Midbrain (tissue), 1 donor: ENCODE results near the gene PACSIN1.

Experiments used
- DNase-seq: peaks from one replicate; lab custom pipeline; 2025; lab: John Stamatoyannopoulos, UW

PACSIN1 gene, protein sequence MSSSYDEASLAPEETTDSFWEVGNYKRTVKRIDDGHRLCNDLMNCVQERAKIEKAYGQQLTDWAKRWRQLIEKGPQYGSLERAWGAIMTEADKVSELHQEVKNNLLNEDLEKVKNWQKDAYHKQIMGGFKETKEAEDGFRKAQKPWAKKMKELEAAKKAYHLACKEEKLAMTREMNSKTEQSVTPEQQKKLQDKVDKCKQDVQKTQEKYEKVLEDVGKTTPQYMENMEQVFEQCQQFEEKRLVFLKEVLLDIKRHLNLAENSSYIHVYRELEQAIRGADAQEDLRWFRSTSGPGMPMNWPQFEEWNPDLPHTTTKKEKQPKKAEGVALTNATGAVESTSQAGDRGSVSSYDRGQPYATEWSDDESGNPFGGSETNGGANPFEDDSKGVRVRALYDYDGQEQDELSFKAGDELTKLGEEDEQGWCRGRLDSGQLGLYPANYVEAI

DNA sequence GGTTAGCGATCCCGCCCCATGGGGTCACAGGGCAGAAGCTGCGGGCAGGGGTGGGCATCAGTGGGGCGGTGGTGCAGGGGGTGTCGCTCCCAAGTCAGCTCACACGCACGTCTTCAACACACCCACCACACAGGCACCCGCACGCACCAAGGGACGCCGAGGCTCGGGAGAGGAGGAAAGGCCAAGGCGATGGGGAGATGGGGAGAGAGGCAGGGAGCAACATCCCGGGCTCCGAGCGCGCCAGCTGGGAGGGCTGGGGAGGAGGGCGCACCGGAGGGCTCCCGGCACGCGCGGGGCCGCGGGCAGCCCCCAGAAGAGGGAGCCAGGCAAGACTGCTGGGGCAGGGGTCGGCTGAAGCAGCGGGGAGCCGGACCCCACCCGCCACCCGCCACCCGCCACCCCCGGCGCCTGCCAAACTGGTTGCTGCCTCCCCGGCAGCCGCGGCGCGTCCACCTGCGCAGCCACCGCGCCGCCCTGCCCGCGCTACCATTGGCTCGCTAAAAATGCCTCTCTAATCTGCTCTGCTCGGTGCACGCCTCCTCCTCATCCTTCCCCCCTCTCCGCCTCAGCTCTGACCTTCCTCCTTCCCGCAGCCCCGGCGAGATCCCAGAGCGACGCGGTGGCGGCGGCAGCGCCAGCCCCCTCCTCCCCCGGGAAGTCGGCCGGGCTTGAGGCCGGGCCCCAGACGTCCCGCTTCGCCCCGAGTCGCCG lies at the start of gene PACSIN1:
TSS of gene PACSIN1 (plus strand) at position 546 of the 711 bp plus-strand sequence. CDS start 60,230 bp downstream, outside the sequence.
- no peak for DNase-seq

DNA sequence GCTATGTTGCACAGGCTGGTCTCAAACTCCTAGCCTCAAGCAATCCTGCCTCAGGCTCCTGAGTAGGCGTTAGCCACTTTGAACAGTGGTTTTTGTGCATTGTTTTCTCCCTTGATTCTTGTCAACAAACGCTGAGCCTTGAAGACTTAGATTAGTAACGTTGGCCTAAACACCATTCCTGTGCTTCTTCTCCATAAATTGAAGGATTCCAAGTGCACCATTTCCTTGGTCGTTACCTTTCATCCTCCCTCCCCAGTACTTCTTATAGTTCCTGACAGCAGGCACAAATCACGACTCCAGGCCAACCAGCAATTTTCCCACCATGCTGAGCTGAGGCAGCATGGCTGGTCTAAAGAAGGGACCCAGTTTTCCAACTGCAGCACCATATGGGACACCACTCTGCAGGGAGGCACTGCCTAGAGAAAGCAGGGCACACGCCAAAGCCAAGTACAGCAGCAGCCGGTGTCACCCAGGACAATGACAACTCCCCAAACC lies 49.0 kb upstream of the PACSIN1 start:
- DNase-seq: no peak

DNA sequence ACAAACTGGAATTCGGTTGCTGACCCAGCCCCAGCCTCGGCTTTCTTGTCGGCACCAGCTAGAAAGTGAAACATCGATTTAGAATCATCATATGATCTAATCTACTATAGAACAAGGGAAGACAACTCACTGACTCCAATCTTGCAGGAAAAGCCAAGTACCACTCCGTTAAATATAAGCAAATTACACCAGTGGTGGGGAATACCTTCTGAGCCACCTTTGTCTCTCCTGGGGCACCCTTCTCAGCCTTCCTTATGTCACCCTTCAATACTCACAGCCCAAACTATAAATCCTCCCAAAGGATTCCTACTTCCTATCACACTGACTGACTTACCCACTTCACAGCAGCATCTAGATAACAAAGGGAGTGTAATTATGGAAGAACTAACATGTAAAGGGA lies 47.5 kb upstream of the PACSIN1 start:
- DNase-seq: no peak

DNA sequence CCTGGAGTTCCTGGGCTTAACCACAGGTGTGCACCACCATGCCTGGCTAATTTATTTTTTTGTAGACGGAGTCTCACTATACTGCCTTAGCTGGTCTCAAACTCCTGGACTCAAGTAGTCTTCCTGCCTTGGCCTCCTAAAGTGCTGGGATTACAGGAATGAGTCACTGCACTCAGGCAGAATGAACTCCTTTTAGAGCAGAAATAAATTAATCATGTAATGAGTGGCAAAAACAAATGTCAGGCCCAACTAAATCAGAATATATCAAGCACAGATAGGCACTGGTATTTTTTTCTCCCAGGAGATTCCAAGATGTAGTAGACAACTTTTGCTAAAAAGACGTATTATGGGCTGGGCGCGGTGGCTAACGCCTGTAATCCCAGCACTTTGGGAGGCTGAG lies 42.6 kb upstream of the PACSIN1 start:
- no peak for DNase-seq

DNA sequence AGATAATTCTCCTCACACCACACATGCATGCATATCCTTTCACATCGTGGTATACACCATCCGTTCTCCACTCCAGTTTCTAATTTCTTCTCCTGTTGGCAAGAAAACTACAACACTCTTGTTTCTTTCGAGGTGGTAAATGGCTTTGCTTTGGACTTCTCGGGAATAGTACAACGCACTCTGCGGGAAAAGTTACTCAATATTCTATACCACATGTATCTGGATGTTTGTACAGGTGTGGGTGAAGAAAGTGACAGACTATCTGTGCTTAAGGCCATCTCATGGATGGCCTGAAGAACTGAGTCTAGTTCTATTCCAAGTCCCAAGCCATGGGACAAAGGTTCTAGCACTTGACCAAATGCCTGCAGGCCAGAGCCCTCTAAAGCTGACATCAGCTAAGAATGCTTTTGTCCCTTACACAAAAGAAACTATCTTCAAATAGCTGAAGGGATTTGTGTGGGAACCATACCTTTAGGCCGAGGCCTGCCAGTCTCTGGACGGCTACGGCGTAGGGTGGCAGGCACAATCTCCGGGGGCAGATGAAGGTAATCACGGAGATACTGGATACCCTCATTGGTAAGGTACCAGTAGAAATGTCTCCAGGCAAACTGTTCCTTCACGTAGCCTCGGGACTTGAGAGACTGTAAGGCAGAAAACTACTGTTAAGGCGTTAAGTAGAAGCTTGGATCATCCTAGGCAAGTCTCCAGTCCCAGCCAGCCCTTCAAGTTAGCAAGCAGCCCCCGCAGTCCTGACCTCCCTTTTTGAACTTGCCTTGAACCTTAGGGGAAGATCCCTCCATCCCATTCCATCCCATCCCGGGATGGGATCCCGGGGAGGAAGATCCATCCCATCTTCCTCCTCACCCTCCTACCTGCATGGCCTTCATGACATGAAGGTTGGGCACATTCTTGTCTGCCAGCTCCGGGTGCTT lies 41.4 kb upstream of the PACSIN1 start:
- DNase-seq: no peak

DNA sequence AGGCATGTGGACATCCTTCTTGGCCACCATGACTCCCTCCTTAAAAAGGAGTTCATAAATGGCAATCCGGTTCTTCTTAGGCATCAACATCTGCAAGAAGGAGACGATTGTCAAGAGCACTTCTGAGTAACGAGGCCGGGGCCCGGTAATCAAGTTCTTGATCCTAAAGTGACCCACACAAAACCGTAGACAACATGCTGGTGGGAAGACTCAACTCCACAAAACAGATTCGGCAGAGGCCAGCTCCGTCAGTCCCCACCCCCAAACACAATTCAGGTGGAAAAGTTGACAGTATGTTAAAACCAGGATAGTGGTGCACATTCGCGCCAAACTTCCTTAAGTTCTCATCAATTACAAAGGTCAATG lies 40.8 kb upstream of the PACSIN1 start:
- no peak for DNase-seq

DNA sequence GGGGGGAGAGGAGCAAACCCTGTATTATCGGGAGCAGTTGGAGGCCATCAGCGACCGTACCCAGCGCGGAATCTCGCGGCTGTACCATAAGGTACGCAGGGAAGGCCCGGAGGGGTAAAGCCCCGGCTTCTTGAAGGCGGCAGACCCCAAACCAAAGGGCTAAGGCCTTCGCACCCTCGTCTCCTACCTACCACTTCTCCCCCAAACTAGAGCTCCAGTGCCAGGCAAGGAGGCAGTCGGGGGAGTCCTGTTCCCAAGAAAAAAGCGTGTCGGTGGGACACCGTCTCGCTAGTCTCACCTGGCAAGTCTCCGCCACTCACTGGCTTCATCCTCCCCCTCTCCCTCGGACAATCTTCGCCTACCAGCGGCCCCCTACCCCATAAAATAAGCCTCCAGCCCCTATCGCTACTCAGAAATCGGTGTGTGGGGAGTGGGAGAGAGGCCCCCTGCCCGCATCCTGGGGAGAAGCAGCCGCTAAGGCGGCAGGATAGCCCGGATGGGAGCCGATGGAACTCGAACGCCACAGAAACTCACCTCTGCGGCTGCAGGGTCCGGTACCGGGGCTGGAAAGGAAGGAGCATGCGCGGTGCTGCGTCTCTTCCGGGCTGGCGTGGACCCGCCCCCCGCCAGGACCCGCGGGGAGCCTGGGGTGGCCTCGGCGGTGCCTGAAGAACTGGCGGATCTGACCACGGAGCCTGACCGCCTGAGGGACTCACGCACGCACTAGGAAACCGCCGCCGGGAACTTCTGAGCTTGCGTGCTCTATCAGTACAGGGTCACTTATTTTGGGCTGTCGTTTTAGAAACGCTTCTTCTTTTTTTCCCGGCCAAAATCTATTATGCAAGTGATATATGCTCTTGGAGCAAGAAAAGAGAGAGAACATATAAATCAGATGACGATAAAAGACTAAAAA lies 40.1 kb upstream of the PACSIN1 start, which contains the start of gene RPS10:
TSS of gene RPS10 (minus strand) at position 572 of the 913 bp plus-strand sequence. CDS start 848 bp downstream, outside the sequence.
- peak; percentile 91 for DNase-seq

DNA sequence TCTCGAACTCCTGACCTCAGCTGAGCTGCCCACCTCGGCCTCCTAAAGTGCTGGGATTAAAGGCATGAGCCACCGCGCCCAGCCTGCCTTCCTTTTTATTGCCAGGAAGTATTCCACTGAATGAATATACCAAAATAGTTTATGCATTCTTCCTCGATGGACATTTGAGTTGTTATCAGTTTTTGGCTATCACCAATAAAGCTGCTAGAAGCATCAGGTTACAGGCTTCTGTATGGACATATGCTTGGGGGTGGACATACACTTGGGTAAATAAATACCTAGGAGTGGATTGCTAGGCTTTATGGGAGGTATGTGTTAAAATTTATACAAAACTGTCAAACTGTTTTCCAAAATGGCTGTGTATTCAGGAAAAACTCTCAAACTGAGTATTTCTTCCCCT lies 30.0 kb upstream of the PACSIN1 start:
- no peak for DNase-seq

DNA sequence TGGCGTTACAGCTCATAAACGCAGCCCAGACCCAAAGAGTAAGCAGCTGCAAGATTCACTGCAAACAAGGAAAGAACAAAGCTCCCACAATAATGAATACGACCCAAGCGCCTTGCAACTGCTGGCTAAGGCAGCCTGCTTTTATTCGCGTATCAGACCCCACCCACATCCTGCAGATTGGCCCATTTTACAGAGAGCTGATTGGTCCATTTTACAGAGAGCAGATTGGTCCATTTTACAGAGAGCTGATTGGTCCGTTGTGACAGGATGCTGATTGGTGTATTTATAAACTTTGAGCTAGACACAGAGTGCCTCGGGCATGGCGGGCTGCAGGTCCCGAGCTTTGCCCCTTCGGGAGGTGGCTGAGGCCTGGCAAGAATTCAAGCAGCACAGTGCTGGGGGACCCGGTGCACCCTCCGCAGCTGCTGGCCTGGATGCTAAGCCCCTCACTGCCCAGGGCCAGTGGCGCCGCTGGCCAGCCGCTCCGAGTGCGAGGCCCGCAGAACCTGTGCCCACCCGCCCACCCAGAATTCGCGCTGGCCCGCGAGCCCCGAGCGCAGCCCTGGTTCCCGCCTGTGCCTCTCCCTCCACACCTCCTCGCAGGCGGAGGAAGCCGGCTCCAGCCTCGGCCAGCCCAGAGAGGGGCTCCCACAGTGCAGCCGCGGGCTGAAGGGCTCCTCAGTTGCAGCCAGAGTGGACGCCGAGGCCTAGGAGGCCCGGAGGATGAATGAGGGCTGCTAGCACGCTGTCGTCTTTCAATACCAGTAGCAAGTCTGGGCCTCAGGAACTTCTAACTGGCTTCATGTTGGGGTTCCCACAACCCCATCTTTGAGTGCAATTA lies 28.9 kb upstream of the PACSIN1 start:
- DNase-seq: no peak

DNA sequence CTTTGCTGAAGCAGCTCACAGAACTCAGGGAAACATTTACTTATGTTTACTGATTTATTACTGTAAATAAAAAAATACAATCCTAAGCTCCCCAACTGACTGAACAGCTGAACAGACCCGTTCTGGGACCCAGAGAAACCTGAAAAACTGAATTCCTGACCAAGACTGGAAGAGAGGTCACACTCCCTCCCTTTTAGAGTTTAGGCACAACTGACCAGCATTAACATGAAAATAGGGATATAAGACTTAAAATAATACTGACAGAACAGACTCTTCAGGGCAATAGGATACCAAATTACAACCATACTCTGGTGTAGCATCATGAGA lies 28.3 kb upstream of the PACSIN1 start:
- no peak for DNase-seq

DNA sequence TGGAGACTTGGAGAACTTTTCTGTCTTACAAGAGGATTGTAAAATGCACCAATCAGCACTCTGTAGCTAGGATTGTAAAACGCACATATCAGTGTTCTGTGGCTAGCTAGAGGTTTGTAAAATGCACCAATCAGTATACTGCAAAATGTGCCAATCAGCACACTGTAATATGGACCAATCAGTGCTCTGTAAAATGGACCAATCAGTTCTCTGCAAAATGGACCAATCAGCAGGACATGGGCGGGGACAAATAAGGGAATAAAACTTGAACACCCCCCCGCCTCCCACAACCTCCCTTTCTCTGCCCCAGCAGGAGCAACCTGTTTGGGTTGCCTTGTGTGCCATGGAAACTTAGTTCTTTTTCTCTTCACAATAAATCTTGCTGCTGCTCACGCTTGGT lies 27.2 kb upstream of the PACSIN1 start:
- no peak for DNase-seq

DNA sequence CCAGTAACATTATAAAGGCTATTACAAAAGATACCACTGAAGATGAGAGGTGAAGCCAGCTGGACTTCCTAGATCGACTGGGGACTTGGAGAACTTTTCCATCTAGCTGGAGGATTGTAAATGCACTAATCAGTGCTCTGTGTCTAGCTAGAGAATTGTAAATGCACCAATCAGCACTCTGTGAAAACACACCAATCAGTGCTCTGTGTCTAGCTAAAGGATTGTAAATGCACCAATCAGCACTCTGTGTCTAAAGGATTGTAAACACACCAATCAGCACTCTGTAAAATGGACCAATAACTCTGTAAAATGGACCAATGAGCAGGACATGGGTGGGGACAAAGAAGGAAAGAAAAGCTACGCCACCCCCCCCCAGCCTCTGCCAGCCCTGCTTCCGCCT lies 26.4 kb upstream of the PACSIN1 start:
- no peak for DNase-seq

DNA sequence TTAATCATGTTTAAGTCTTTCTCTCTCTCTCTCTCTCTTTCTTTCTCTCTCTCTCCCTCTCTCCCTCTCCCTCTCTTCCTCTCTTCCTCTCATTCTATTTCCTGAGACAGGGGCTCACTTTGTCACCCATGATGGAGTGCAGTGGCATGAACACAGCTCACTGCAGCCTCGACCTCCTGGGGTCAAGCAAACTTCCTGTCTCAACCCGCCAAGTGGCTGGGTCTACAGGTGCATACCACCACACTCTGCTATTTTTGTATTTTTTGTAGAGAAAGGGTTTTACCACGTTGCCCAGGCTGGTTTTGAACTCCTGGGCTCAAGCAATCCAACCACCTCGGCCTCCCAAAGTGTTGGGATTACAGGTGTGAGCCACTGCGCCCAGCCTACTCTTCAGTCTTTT lies 24.4 kb upstream of the PACSIN1 start:
- DNase-seq: no peak

DNA sequence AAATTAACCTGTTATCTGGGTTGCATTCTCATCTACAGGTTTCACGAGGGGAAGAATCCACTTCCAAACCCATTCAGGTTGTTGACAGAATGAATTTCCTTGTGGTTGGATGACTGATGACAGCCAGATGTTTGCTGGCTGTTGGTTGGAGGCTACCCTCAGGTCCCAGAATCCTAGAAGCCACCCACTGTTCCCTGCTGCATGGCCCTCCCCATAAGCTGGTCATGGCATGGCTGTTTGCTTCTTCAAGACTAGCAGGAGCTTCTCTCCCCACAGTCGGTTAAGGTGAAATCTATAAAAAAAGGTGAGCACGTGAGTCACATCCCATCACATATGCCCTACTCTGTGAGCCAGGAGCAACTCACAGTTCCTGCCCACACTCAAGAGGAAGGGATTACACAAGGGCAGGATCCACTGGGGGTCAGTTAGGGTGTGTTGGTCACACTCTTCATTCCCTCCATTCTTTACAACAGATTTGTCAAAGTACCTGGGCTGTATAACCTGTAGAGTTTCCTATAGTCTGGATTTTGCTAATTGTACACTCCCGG lies 20.5 kb upstream of the PACSIN1 start:
- DNase-seq: no peak

DNA sequence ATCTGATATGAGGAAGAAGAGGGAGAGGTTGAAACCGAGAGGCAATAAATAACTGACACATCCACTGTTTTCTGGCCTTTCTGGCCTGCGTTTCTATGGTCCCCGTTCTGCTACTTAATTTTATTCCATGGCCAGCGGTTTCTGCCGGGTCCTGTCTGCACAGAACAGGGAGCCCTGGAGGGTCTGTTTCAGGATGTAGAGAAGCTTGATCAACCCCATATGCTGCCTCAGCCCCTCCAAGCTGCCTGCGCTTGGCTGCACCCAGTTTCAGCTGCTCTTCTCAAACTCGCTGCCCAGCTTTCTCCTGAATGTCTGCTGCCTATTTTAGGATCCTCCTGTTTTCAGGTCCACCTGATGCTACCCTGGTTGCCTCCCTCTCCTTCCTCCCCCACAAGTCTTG lies 18.5 kb upstream of the PACSIN1 start:
- no peak for DNase-seq

DNA sequence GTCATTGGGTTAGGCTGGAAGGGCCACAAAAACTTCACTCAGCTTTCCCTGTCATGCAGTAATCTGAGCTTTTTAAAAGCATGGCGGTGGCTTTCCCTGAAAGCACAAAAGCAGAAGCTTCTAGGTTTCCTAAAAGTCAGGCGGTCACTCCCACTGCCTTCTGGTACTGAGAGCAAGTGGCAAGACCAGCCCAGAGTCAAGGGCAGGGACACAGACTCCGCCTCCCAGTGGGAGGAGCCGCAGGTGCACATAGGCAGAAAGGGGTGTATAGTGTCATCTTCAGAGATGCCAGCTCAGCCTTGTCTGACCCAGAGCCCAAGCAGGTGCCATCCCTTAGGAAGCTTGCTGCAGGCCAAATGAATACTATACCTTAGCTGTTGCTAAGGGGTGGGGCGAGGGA lies 18.0 kb upstream of the PACSIN1 start:
- no peak for DNase-seq

DNA sequence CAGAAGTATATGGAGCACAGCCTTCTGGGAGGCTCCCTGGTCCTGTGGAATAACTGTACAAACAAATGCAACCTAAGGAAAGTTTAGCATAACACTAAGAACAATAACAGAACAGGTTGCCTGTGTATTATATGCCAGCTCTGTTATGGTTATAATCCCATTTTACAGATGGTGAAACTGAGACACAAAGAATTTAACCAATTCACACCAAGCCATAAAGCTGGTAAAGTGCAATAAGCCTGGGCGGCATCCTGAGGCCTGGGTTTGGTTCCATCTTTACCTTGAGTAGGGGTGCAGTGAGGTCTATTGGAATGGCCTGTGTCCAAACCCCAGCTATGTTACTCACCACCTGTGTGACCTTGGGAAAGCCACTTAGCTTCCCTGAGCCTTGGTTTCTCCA lies 14.7 kb upstream of the PACSIN1 start:
- DNase-seq: no peak

DNA sequence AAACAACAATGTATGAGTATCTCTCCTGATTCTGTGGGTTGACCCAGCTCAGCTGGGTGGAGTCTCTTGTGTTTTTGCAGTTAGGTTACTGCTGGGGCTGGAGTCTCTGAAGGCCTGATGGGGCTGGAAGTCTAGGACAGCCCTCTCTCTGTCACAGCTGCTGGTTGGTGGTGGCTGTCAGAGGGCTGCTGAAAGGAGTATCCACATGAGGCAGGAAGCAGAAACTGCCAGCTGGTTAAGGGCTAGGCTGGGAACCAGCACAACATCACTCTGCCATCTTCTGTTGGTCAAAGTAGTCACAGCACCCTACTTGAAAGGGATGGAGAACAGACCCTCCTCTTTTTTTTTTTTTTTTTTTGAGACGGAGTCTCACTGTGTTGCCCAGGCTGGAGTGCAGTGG lies 10.0 kb upstream of the PACSIN1 start:
- no peak for DNase-seq

DNA sequence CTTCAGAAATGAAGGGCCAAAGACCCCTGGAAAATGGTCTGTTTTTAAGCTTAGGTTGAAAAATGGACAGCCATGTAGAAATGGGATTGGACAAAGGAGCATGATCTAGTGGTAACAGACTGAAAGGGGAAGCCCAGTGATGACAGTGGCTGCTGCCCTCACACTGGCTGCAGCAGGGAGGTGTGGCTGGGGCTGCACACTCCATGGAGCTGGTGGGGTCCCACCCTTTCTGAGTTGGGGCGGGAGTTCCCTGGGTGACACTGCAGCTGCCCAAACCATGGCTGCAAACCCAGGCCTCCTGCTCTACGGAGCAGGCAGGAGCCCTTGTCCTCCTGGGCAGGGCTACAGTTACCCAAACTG lies 8.5 kb upstream of the PACSIN1 start:
- no peak for DNase-seq
